K562 (cell line): Measurements from ENCODE around the gene CTDSP2. TPM values are rescaled to one million over a fixed set of nuclear protein-coding genes. Genes with fewer than 3 reads are reported as not detected.

Experiments
- ARID1B ChIP-seq: fragments of 450-650 bp; IDR thresholded peaks from 2 replicates; pipeline ENCODE4 v1.6.1; 2016; ENCODE audit warnings: antibody characterized with exemption, mild to moderate bottlenecking, inconsistent platforms
- BACH1 ChIP-seq: fragments of 200-800 bp; sonication (Bioruptor generic); IDR thresholded peaks from 2 replicates; pipeline ENCODE4 v1.6.1; 2016; ENCODE audit warnings: missing genetic modification characterization, missing compliant biosample characterization
- HDAC8 ChIP-seq: fragments of 450-650 bp; IDR thresholded peaks from 2 replicates; pipeline ENCODE4 v1.6.1; 2016; ENCODE audit warnings: mild to moderate bottlenecking, missing genetic modification characterization, moderate library complexity, missing compliant biosample characterization
- HMG20B ChIP-seq: fragments of 250-450 bp; sonication (Bioruptor Pico); IDR thresholded peaks from 2 replicates; pipeline ENCODE4 v1.5.0; 2021; ENCODE audit warnings: mild to moderate bottlenecking
- IRF1 ChIP-seq: sonication (generic); formaldehyde crosslinking; IDR thresholded peaks from 2 replicates; pipeline ENCODE4 v1.8.0; 2022; ENCODE audit warnings: missing genetic modification reagents, mild to moderate bottlenecking, borderline replicate concordance
- KHSRP ChIP-seq: fragments of 450-650 bp; IDR thresholded peaks from 2 replicates; pipeline ENCODE4 v1.6.1; 2017
- MBD2 ChIP-seq: sonication (generic); IDR thresholded peaks from 2 replicates; pipeline ENCODE4 v1.6.1; 2016; ENCODE audit warnings: low read depth, borderline replicate concordance
- MCM5 ChIP-seq: fragments of 450-650 bp; IDR thresholded peaks from 2 replicates; pipeline ENCODE4 v1.6.1; 2016; ENCODE audit warnings: low read depth
- MTA2 ChIP-seq: fragments of 450-650 bp; IDR thresholded peaks from 2 replicates; pipeline ENCODE4 v1.6.1; 2016; ENCODE audit warnings: low read depth
- RBFOX2 ChIP-seq: fragments of 200-400 bp; formaldehyde crosslinking; IDR thresholded peaks from 2 replicates; pipeline ENCODE4 v1.6.1; 2017; ENCODE audit warnings: low read depth, mild to moderate bottlenecking, low read length, moderate library complexity
- SMAD2 ChIP-seq: fragments of 150-350 bp; IDR thresholded peaks from 2 replicates; pipeline ENCODE4 v1.6.1; 2014; ENCODE audit warnings: low read depth, mild to moderate bottlenecking, low read length
- STAT5A ChIP-seq: IDR thresholded peaks from 2 replicates; pipeline ENCODE4 v1.6.1; 2012; ENCODE audit warnings: low read length, inconsistent platforms, borderline replicate concordance
- THAP7 ChIP-seq: fragments of 250-450 bp; sonication (Bioruptor Pico); IDR thresholded peaks from 2 replicates; pipeline ENCODE4 v1.5.0; 2021
- U2AF1 ChIP-seq: fragments of 200-400 bp; formaldehyde crosslinking; optimal IDR thresholded peaks from 2 replicates; pipeline ENCODE3; 2017; ENCODE audit warnings: mild to moderate bottlenecking, low read depth, low read length, moderate library complexity
- ZBTB17 ChIP-seq: fragments of 450-650 bp; formaldehyde crosslinking; IDR thresholded peaks from 2 replicates; pipeline ENCODE4 v1.4.0; 2020; ENCODE audit warnings: mild to moderate bottlenecking
- ZNF586 ChIP-seq: fragments of 450-650 bp; formaldehyde crosslinking; conservative IDR thresholded peaks from 2 replicates; pipeline ENCODE4 v1.4.0; 2020; ENCODE audit warnings: mild to moderate bottlenecking, moderate library complexity
- ZNF609 ChIP-seq: sonication (generic); formaldehyde crosslinking; IDR thresholded peaks from 2 replicates; pipeline ENCODE4 v1.8.1; 2023; ENCODE audit warnings: missing genetic modification reagents, mild to moderate bottlenecking, borderline replicate concordance
- ZNF695 ChIP-seq: fragments of 450-650 bp; formaldehyde crosslinking; IDR thresholded peaks from 2 replicates; pipeline ENCODE4 v1.4.0; 2020; ENCODE audit warnings: mild to moderate bottlenecking, moderate library complexity
- ZNF79 ChIP-seq: fragments of 250-450 bp; sonication (Bioruptor Pico); IDR thresholded peaks from 2 replicates; pipeline ENCODE4 v1.4.0; 2020; ENCODE audit warnings: low read depth, mild to moderate bottlenecking, moderate library complexity
- polyA plus RNA-seq, 8 experiments: library from polyadenylated mRNA; depleted of rRNA in 4 of 8; stranded (reverse) in 5 of 8; unstranded in 3 of 8; fragments of >200 nt; fragmentation: Nextera tagmentation in 2 of 8; fragmentation: Illumina TruSeq in 1 of 8; extraction: Ambion mirVana in 2 of 8; extraction: Trizol in 1 of 8; gene quantifications; 2 replicates each; pipeline versions ENCODE4 v1.2.1 to v1.2.3, GENCODE V29; 2011 to 2014; ENCODE audit warnings: inconsistent platforms in 1 of 8, missing spikeins in 1 of 8
- total RNA-seq, 7 experiments: library from RNA; depleted of rRNA in 6 of 7; stranded (reverse); fragments of >200 nt in 6 of 7; fragmentation: Illumina TruSeq in 2 of 7; extraction: Trizol in 2 of 7; gene quantifications; 2 replicates each; pipeline versions ENCODE4 v1.2.1 to v1.2.3, GENCODE V29; 2011 to 2021; ENCODE audit warnings: low replicate concordance in 1 of 7

Gene CTDSP2
- total and polyA plus RNA-seq, 9 of the 15 experiments (the other 6 are each of a cell fraction or from before 2014, with no cell fraction given) = 20.4 to 108 (median 47.7) TPM

GRCh38 chr12:57865084-57865751 is 18.7 kb upstream of the CTDSP2 start (continued):
- TF ChIP-seq STAT5A = no peak
- TF ChIP-seq KHSRP = no peak
- no peak for TF ChIP-seq BACH1 (tag)
- no peak for TF ChIP-seq THAP7 (CRISPR knock-in tag)
- no peak for TF ChIP-seq MTA2
- no peak for TF ChIP-seq IRF1
- TF ChIP-seq ARID1B = peak; percentile 11; the same call in 1 of the 2 replicates
- no peak for TF ChIP-seq SMAD2
- no peak for TF ChIP-seq HDAC8 (tag)
- TF ChIP-seq ZNF695 (CRISPR knock-in tag) = no peak
- TF ChIP-seq MBD2 = no peak
- peak; percentile 44 for TF ChIP-seq U2AF1
- TF ChIP-seq HMG20B (CRISPR knock-in tag) = no peak
- no peak for TF ChIP-seq ZBTB17 (CRISPR knock-in tag)
- TF ChIP-seq ZNF586 (CRISPR knock-in tag) = no peak
- TF ChIP-seq MCM5 = no peak
- peak; percentile 72 for TF ChIP-seq RBFOX2
- TF ChIP-seq ZNF609 = no peak
- TF ChIP-seq ZNF79 (CRISPR knock-in tag) = no peak
